Hepatocyte (in vitro differentiated cells): ENCODE results near the gene SHANK1. TPM values are rescaled to one million over a fixed set of nuclear protein-coding genes. Genes with fewer than 3 reads are reported as not detected.

Source experiments
- DNase-seq: peaks from one replicate; pipeline ENCODE4 v3.0.0-alpha.2; 2016; ENCODE audit warnings: low spot score
- H2AFZ ChIP-seq: fragments of 200-600 bp; sonication (generic); 2 replicates; pipeline ENCODE4 v1.6.0; 2016; ENCODE audit warnings: antibody characterized with exemption, mild to moderate bottlenecking
- H3K27ac ChIP-seq: fragments of 200-600 bp; sonication (generic); 2 replicates; pipeline ENCODE4 v1.5.1; 2016; ENCODE audit warnings: mild to moderate bottlenecking
- H3K27me3 ChIP-seq: fragments of 200-600 bp; sonication (generic); 2 replicates; pipeline ENCODE4 v1.6.1; 2016
- H3K36me3 ChIP-seq: fragments of 200-600 bp; sonication (generic); replicated peaks from 2 replicates; pipeline ENCODE4 v1.5.1; 2016; ENCODE audit warnings: low read depth; ENCODE audit not compliant: insufficient read depth
- H3K4me1 ChIP-seq: fragments of 200-600 bp; sonication (generic); 2 replicates; pipeline ENCODE4 v1.5.1; 2016; ENCODE audit warnings: mild to moderate bottlenecking, moderate library complexity; ENCODE audit not compliant: insufficient read depth
- H3K4me2 ChIP-seq: fragments of 200-600 bp; sonication (generic); 2 replicates; pipeline ENCODE4 v1.6.0; 2016
- H3K4me3 ChIP-seq: fragments of 200-600 bp; sonication (generic); 2 replicates; pipeline ENCODE4 v1.5.1; 2016; ENCODE audit warnings: mild to moderate bottlenecking
- H3K79me2 ChIP-seq: fragments of 200-600 bp; sonication (generic); 2 replicates; pipeline ENCODE4 v1.6.0; 2017; ENCODE audit warnings: mild to moderate bottlenecking
- H3K9me2 ChIP-seq: fragments of 200-600 bp; sonication (generic); replicated peaks from 2 replicates; pipeline ENCODE4 v1.6.0; 2017; ENCODE audit warnings: mild to moderate bottlenecking; ENCODE audit not compliant: insufficient read depth
- H3K9me3 ChIP-seq: fragments of 200-600 bp; sonication (generic); 2 replicates; pipeline ENCODE4 v1.5.1; 2016; ENCODE audit warnings: low read depth, mild to moderate bottlenecking
- H4K20me1 ChIP-seq: fragments of 200-600 bp; sonication (generic); 2 replicates; pipeline ENCODE4 v1.6.0; 2016; ENCODE audit warnings: mild to moderate bottlenecking; ENCODE audit not compliant: insufficient read depth, poor library complexity, severe bottlenecking
- EZH2 ChIP-seq: fragments of 200-600 bp; sonication (generic); IDR thresholded peaks from 2 replicates; pipeline ENCODE4 v1.6.1; 2016; ENCODE audit warnings: antibody characterized with exemption, mild to moderate bottlenecking, borderline replicate concordance
- EZH2phosphoT487 ChIP-seq: fragments of 200-600 bp; sonication (generic); IDR thresholded peaks from one replicate; pipeline ENCODE4 v1.6.1; 2018; ENCODE audit warnings: antibody characterized with exemption, mild to moderate bottlenecking, low read depth, moderate library complexity; ENCODE audit not compliant: unreplicated experiment, severe bottlenecking
- WGBS: methylation state at CpG from one replicate; pipeline ENCODE4 v1.1.6; 2016; ENCODE audit warnings: low lambda C conversion rate; ENCODE audit errors: missing lambda C conversion rate; 5-methylcytosine and 5-hydroxymethylcytosine counted together
- polyA plus RNA-seq: library from polyadenylated mRNA; unstranded; fragments of >200 nt; fragmentation: Nextera tagmentation; extraction: Ambion mirVana; gene quantifications from 2 replicates; pipeline ENCODE4 v1.2.1, GENCODE V29; 2016
- total RNA-seq: library from RNA; depleted of rRNA; stranded (reverse); fragments of >200 nt; gene quantifications from 2 replicates; pipeline ENCODE4 v1.2.3, GENCODE V29; 2014
- TF ChIP-seq, protein P1 (sequence below): fragments of 200-600 bp; sonication (generic); IDR thresholded peaks from 2 replicates; pipeline ENCODE4 v1.5.1; 2016; ENCODE audit warnings: antibody characterized with exemption, mild to moderate bottlenecking; ENCODE audit not compliant: poor library complexity

The SHANK1 gene
- total and polyA plus RNA-seq, 2 experiments from 2014 or later, result 0.56 to 2.3 TPM

DNA sequence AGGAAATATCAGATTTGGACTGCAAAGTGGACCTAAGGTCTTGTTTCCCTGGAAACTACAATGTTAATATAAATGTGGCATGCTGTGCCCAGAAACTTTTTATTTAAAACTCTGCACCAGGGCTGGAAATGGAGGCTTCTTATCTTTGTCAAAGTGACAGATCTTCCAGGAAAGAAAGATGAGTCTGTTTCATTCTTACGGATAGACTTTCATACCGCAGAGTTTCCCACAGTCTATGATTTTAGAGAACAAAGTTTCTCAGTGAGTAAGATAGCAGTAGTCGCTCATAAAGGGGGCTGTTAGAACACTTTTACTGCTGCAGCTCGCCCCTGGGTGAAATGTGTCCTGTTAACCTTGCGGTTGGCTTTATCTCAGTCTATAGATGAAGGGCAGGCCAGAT, 10.3 kb upstream of the SHANK1 start:
- Histone ChIP-seq H3K27me3 (no peaks in the 10 kb centered on the region), H3K4me3 (no peak overlapping the region), H3K79me2 (peaks cover 6% of the 10 kb centered on the region), H3K4me1 (peaks cover 9% of the 10 kb centered on the region), H3K36me3 (no peaks in the 10 kb centered on the region), H4K20me1 (no peaks in the 10 kb centered on the region), H3K4me2 (no peak overlapping the region), H3K9me2 (no peaks in the 10 kb centered on the region), H3K27ac (no peak overlapping the region), H2AFZ (no peak overlapping the region), H3K9me3 (no peaks in the 10 kb centered on the region)
- DNase-seq, result no peak
- WGBS, result 70% methylated on average over 5 of the region's 5 CpGs
- TF ChIP-seq, protein P1, sequence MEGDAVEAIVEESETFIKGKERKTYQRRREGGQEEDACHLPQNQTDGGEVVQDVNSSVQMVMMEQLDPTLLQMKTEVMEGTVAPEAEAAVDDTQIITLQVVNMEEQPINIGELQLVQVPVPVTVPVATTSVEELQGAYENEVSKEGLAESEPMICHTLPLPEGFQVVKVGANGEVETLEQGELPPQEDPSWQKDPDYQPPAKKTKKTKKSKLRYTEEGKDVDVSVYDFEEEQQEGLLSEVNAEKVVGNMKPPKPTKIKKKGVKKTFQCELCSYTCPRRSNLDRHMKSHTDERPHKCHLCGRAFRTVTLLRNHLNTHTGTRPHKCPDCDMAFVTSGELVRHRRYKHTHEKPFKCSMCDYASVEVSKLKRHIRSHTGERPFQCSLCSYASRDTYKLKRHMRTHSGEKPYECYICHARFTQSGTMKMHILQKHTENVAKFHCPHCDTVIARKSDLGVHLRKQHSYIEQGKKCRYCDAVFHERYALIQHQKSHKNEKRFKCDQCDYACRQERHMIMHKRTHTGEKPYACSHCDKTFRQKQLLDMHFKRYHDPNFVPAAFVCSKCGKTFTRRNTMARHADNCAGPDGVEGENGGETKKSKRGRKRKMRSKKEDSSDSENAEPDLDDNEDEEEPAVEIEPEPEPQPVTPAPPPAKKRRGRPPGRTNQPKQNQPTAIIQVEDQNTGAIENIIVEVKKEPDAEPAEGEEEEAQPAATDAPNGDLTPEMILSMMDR, result no peak
- TF ChIP-seq EZH2 (no peak), EZH2phosphoT487 (no peak)

DNA sequence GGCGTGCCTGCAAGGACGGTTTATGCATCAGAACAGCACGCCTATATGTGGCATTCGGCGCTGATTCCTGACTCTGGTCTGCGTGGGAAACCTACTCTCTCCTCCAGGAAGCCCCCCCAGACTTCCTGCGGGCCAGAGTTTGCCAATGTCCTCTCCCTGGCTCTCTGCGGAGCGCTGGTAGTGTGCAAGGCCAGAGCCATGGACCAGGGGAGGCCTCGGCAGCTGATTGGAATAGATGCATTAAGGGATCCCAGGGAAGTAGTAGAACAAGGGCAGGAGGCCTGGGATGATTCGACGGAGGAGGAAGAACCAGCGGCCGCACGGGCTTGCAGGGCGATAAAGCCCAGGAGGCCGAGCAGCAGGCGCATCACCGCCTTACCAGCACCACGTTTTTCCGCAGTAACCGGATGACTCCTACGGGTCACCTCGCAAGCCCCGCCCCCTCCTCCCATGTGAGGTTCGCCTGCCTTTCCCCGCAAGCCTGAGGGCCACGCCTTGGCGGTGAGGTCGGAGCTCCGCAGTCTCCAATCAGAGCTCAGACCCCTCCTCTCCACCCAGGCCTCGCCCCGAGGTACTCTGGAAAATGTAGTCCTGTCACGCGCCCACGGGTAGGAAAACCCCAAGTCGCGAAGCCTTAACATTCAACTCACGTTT, 8.6 kb upstream of the SHANK1 start:
- 24% methylated on average over 37 of the region's 39 CpGs for WGBS
- peak overlapping the region; percentile 69 for H3K4me2 ChIP-seq
- peak; percentile 88 for DNase-seq

DNA sequence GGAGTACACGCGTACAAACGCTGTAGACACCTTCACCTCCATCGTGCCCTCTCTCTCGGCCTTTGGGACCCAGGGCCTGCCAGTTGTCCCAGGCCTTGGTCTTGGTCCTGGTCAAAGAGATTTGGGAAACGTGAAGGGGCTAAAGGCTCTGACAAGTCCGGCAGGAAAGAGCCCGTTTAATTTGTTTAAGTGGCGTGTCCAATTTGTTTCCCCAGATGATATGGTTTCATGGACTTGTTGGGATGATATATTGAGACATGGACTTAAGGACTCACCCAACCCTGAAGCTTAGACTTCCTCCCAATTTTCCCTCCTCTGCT, 6.3 kb upstream of the SHANK1 start:
- Histone ChIP-seq H2AFZ (no peak overlapping the region), H3K27me3 (peaks cover 25% of the 10 kb centered on the region), H3K9me3 (no peaks in the 10 kb centered on the region), H4K20me1 (no peaks in the 10 kb centered on the region), H3K4me3 (peak overlapping the region; percentile 40), H3K4me2 (peak overlapping the region; percentile 90), H3K9me2 (no peaks in the 10 kb centered on the region), H3K4me1 (peaks cover 12% of the 10 kb centered on the region), H3K27ac (peak overlapping the region; percentile 79), H3K36me3 (no peaks in the 10 kb centered on the region), H3K79me2 (peaks cover 6% of the 10 kb centered on the region)
- TF ChIP-seq EZH2 (no peak), EZH2phosphoT487 (no peak)
- TF ChIP-seq, protein P1, result no peak
- no peak for DNase-seq
- WGBS, result 92% methylated on average over 9 of the region's 9 CpGs

More for the DNA sequence above, 8.6 kb upstream of the SHANK1 start:
- no peak overlapping the region for H3K27ac ChIP-seq
- H3K9me2 ChIP-seq, result no peaks in the 10 kb centered on the region
- H3K79me2 ChIP-seq, result peaks cover 6% of the 10 kb centered on the region
- H3K4me1 ChIP-seq, result peaks cover 12% of the 10 kb centered on the region
- TF ChIP-seq, protein P1, result no peak
- TF ChIP-seq EZH2 (no peak), EZH2phosphoT487 (no peak)
- H4K20me1 ChIP-seq, result no peaks in the 10 kb centered on the region
- H3K36me3 ChIP-seq, result no peaks in the 10 kb centered on the region
- H3K27me3 ChIP-seq, result peaks cover 4% of the 10 kb centered on the region
- H2AFZ ChIP-seq, result peak overlapping the region; percentile 34
- H3K9me3 ChIP-seq, result no peaks in the 10 kb centered on the region
- no peak overlapping the region for H3K4me3 ChIP-seq
